Caco-2 (cell line): ENCODE results near the gene IGF2BP3. TPM values are rescaled to one million over a fixed set of nuclear protein-coding genes. Genes with fewer than 3 reads are reported as not detected.

ENCODE experiments used
- BruUV-seq: library from RNA; stranded (reverse); fragments of 400-500 nt; replicated peaks from 2 replicates; lab custom pipeline; 2021; lab: Mats Ljungman, UMichigan
- CTCF ChIA-PET: fragments of 300-600 bp; sonication (Branson Sonifier 250); formaldehyde crosslinking; loops from one replicate; lab custom pipeline; 2022; ENCODE audit warnings: antibody characterized with exemption; lab: Charles Lee
- POLR2A ChIA-PET: fragments of 300-600 bp; sonication (Branson Sonifier 250); formaldehyde crosslinking; loops from one replicate; lab custom pipeline; 2022; ENCODE audit warnings: antibody characterized with exemption; lab: Charles Lee
- DNase-seq, 2 experiments: peaks; one replicate each; pipeline versions ENCODE4 v3.0.0 to v3.0.0-alpha.2; 2020 to 2022
- H3K27me3 ChIP-seq: replicated peaks from 2 replicates; pipeline ENCODE4 v1.6.0; 2011; ENCODE audit warnings: low read length; ENCODE audit not compliant: control insufficient read depth, insufficient read depth
- H3K36me3 ChIP-seq: 2 replicates; pipeline ENCODE4 v1.5.1; 2011; ENCODE audit warnings: low read length; ENCODE audit not compliant: control insufficient read depth, insufficient read depth
- H3K4me1 ChIP-seq: fragments of 250-450 bp; sonication (Bioruptor Pico); 2 replicates; pipeline ENCODE4 v1.5.1; 2020; ENCODE audit warnings: mild to moderate bottlenecking
- H3K4me3 ChIP-seq: 2 replicates; pipeline ENCODE4 v1.5.1; 2011; ENCODE audit warnings: low read depth, mild to moderate bottlenecking, control low read depth, low read length
- H3K9me3 ChIP-seq: fragments of 250-450 bp; sonication (Bioruptor Pico); 2 replicates; pipeline ENCODE4 v1.5.1; 2020; ENCODE audit warnings: mild to moderate bottlenecking, moderate library complexity
- H3K27ac Mint-ChIP-seq: one replicate; pipeline ENCODE4 v1.8.0; 2022; ENCODE audit warnings: mixed read lengths; ENCODE audit not compliant: unreplicated experiment
- H3K27me3 Mint-ChIP-seq: one replicate; pipeline ENCODE4 v1.8.0; 2022; ENCODE audit warnings: mixed read lengths; ENCODE audit not compliant: insufficient read depth, unreplicated experiment
- H3K36me3 Mint-ChIP-seq: one replicate; pipeline ENCODE4 v1.8.0; 2022; ENCODE audit warnings: mild to moderate bottlenecking, mixed read lengths; ENCODE audit not compliant: insufficient read depth, unreplicated experiment
- H3K4me1 Mint-ChIP-seq: one replicate; pipeline ENCODE4 v1.8.0; 2022; ENCODE audit warnings: low read depth, mixed read lengths; ENCODE audit not compliant: unreplicated experiment
- H3K4me3 Mint-ChIP-seq: one replicate; pipeline ENCODE4 v1.8.0; 2022; ENCODE audit warnings: mild to moderate bottlenecking, moderate library complexity, mixed read lengths; ENCODE audit not compliant: unreplicated experiment
- H3K9me3 Mint-ChIP-seq: one replicate; pipeline ENCODE4 v1.8.0; 2022; ENCODE audit warnings: mixed read lengths; ENCODE audit not compliant: unreplicated experiment
- intact Hi-C: fragments of 100-400 bp; cut with micrococcal nuclease; formaldehyde crosslinking; loops from one replicate; pipeline ENCODE4 v1.10.0; 2022; ENCODE audit not compliant: unreplicated experiment
- total RNA-seq: library from RNA; stranded (reverse); gene quantifications from 2 replicates; pipeline ENCODE4 v1.2.3, GENCODE V29; 2022
- TF ChIP-seq, protein P1 (sequence below), 2 experiments: fragments of 200-600 bp in 1 of 2; IDR thresholded peaks; 1 replicate in 1 of 2; 2 replicates in 1 of 2; pipeline versions ENCODE4 v1.5.1 to v1.8.0; 2011 to 2022; ENCODE audit warnings: antibody characterized with exemption in 1 of 2, control low read depth in 1 of 2, inconsistent platforms in 1 of 2, low read depth in 1 of 2, low read length in 1 of 2, mild to moderate bottlenecking in 1 of 2, moderate library complexity in 1 of 2; ENCODE audit not compliant: insufficient read depth in 1 of 2, severe bottlenecking in 1 of 2, unreplicated experiment in 1 of 2

Gene IGF2BP3
- total RNA-seq, 1 experiment from 2014 or later: 127 TPM

DNA sequence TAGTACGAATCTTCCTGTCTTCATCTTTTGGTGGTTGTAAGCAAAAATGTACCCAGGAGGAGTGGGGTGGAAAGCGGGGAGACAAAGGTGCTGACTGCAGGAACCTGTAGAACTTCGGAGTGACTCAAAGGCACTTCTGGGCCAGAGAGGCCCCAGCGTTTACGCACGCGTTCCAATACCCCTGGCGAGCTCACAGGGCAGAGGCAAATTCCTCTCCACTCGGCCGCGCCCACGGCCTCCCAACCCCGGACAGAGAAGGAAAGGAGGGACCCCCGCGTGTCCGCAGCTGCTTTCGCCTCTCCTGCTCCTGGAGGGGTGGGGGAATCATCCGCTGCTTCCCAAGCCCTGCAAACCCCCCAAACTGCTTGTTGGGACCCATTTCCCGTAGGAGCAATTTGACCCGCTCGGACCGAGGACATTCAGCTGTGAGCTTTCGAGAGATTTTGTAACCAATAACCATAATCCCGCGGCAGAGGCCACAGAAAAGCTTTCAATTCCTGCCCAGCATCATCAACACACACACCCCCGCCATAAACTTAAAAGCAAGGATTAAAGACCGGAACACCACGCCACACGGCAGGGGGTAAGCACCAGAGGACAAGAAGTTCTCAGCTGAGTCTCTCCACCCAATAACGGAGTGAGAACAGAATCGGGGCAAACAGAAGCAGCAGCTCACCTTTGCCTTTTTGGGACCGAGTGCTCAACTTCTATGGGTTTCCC, 2.3 kb downstream of the IGF2BP3 start:
- H3K27me3 Mint-ChIP-seq: no peaks in the 10 kb centered on the region
- no TSS peak for BruUV-seq

DNA sequence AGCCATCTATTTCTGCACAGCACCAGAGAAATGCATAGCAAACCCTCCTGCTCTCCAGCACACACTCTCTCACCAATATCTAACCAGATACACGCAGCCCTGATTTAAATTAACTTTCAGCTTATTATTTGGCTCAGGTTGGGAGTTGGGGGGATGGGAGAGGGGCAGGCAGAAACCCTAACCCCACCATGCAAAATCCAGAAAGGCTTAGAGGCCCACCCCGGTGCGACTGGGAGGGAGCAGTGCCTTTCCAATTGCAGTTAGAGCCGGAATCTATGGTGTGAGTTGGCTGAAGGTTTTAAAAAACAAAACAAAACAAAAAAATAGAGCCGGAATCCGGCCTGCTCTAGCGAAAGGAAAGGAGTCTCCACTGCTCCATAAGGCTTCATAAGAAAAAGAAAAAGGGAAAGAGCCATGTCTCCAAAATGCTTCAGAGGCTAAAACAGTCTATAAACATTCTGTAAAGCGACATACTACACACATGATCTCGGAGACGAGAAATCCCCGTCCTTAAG, 2.9 kb downstream of the IGF2BP3 start:
- ChIA-PET CTCF (interaction anchor here (0.6 to 1.4 kb wide), 2 partner anchors 15 to 110 kb away, joined by 4 to 5 read pairs; no protein-coding TSS in a partner anchor), POLR2A (interaction anchor here (0.6 kb wide), 1 partner anchor 675 kb away, joined by 4 read pairs; no protein-coding TSS in a partner anchor)
- BruUV-seq: TSS peak; percentile 12
- Histone ChIP-seq H3K4me1 (peaks cover 42% of the 10 kb centered on the region), H3K9me3 (no peaks in the 10 kb centered on the region), H3K4me3 (peak overlapping the region; percentile 84), H3K27me3 (no peaks in the 10 kb centered on the region), H3K36me3 (no peaks in the 10 kb centered on the region; the same call in 1 of the 2 replicates)
- no peak for DNase-seq
- Mint-ChIP-seq H3K27me3 (no peaks in the 10 kb centered on the region), H3K4me1 (peaks cover 21% of the 10 kb centered on the region), H3K36me3 (peaks cover 66% of the 10 kb centered on the region), H3K9me3 (no peaks in the 10 kb centered on the region), H3K27ac (peak overlapping the region; percentile 93), H3K4me3 (peak overlapping the region; percentile 81)
- intact Hi-C loops: no loop called here
- TF ChIP-seq, protein P1, sequence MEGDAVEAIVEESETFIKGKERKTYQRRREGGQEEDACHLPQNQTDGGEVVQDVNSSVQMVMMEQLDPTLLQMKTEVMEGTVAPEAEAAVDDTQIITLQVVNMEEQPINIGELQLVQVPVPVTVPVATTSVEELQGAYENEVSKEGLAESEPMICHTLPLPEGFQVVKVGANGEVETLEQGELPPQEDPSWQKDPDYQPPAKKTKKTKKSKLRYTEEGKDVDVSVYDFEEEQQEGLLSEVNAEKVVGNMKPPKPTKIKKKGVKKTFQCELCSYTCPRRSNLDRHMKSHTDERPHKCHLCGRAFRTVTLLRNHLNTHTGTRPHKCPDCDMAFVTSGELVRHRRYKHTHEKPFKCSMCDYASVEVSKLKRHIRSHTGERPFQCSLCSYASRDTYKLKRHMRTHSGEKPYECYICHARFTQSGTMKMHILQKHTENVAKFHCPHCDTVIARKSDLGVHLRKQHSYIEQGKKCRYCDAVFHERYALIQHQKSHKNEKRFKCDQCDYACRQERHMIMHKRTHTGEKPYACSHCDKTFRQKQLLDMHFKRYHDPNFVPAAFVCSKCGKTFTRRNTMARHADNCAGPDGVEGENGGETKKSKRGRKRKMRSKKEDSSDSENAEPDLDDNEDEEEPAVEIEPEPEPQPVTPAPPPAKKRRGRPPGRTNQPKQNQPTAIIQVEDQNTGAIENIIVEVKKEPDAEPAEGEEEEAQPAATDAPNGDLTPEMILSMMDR (IDR thresholded peaks at IDR 0.05; ENCODE audit: insufficient read depth in 1 of 2, low read depth in 1 of 2, low read length in 1 of 2, severe bottlenecking in 1 of 2, unreplicated experiment in 1 of 2): no peak

More for the DNA sequence above, 2.3 kb downstream of the IGF2BP3 start:
- peak overlapping the region; percentile 84 for H3K4me3 ChIP-seq
- peak overlapping the region; percentile 81 for H3K4me3 Mint-ChIP-seq
- peak overlapping the region; percentile 93 for H3K27ac Mint-ChIP-seq
- DNase-seq: peak; percentile 67 to 75
- ChIA-PET POLR2A (interaction anchor here (0.6 to 0.8 kb wide), 2 partner anchors 17 to 676 kb away, joined by 3 to 4 read pairs; no protein-coding TSS in a partner anchor), CTCF (interaction anchor here (1.4 kb wide), 1 partner anchor 110 kb away, joined by 5 read pairs; no protein-coding TSS in a partner anchor)
- H3K4me1 Mint-ChIP-seq: peaks cover 18% of the 10 kb centered on the region
- intact Hi-C loops: no loop called here
- no peaks in the 10 kb centered on the region for H3K9me3 ChIP-seq
- TF ChIP-seq, protein P1 (IDR thresholded peaks at IDR 0.05; ENCODE audit: insufficient read depth in 1 of 2, low read depth in 1 of 2, low read length in 1 of 2, severe bottlenecking in 1 of 2, unreplicated experiment in 1 of 2): no peak
- peaks cover 45% of the 10 kb centered on the region for H3K4me1 ChIP-seq
- H3K9me3 Mint-ChIP-seq: no peaks in the 10 kb centered on the region
- no peaks in the 10 kb centered on the region for H3K36me3 ChIP-seq
- H3K27me3 ChIP-seq: no peaks in the 10 kb centered on the region
- peaks cover 63% of the 10 kb centered on the region for H3K36me3 Mint-ChIP-seq

DNA sequence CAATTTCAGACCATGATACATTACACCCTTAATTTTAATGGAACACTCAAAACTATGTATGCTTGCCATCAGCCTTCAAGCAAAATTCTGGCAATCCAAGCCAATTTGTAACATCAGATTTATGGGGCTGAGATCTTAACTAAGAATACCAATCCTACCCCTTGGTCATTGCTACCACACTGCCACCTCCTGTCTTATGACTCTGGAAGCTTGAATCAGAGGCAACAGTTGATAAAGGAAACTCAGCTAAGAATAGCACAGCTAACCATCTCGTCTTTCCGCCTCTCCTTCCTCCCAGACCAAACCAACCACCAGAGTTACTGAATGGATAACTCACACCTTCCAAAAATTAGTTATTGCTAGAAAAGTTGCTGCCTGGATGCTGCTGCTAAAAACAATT, 7.4 kb downstream of the IGF2BP3 start:
- POLR2A ChIA-PET: interaction anchor here (0.6 to 1.7 kb wide), 3 partner anchors 12 to 105 kb away, joined by 3 to 10 read pairs (median 4); no protein-coding TSS in a partner anchor
- H3K9me3 Mint-ChIP-seq: no peaks in the 10 kb centered on the region
- Histone ChIP-seq H3K4me3 (no peak overlapping the region), H3K9me3 (no peaks in the 10 kb centered on the region), H3K36me3 (peaks cover 2% of the 10 kb centered on the region; the same call in 1 of the 2 replicates), H3K4me1 (peaks cover 44% of the 10 kb centered on the region), H3K27me3 (no peaks in the 10 kb centered on the region)
- intact Hi-C loops: loop anchor here (2.0 kb wide), 1 partner anchor 14 kb away; no protein-coding TSS in a partner anchor
- BruUV-seq: no TSS peak
- peaks cover 37% of the 10 kb centered on the region for H3K4me1 Mint-ChIP-seq
- no peaks in the 10 kb centered on the region for H3K27me3 Mint-ChIP-seq
- H3K4me3 Mint-ChIP-seq: peak overlapping the region; percentile 72
- CTCF ChIA-PET: interaction anchor here (0.6 to 2.0 kb wide), 9 partner anchors 13 to 190 kb away, joined by 3 to 12 read pairs (median 4); no protein-coding TSS in a partner anchor
- TF ChIP-seq, protein P1 (IDR thresholded peaks at IDR 0.05; ENCODE audit: insufficient read depth in 1 of 2, low read depth in 1 of 2, low read length in 1 of 2, severe bottlenecking in 1 of 2, unreplicated experiment in 1 of 2): no peak
- H3K27ac Mint-ChIP-seq: peak overlapping the region; percentile 12
- peak in 1 of 2 experiments; percentile 35 for DNase-seq
- H3K36me3 Mint-ChIP-seq: peaks cover 67% of the 10 kb centered on the region
